CD4-positive, alpha-beta T cell (primary cell): ENCODE measurements around the gene ZNF143. TPM values are rescaled to one million over a fixed set of nuclear protein-coding genes. Genes with fewer than 3 reads are reported as not detected.

Experiments
- ATAC-seq: fragments of 200-7000 bp; cut with Tn5 transposase; one replicate; pipeline ENCODE4 v1.10.0; 2022; ENCODE audit warnings: mild to moderate bottlenecking; ENCODE audit not compliant: poor library complexity
- CTCF ChIA-PET: fragments of 350-600 bp; sonication (Branson Sonifier 250); formaldehyde crosslinking; loops from one replicate; lab custom pipeline; 2021; ENCODE audit warnings: antibody characterized with exemption, inconsistent platforms; lab: Charles Lee
- POLR2A ChIA-PET: fragments of 350-600 bp; sonication (Branson Sonifier 250); formaldehyde crosslinking; loops from one replicate; lab custom pipeline; 2021; ENCODE audit warnings: antibody characterized with exemption, inconsistent platforms; lab: Charles Lee
- DNase-seq, 14 experiments: peaks; one replicate each; pipeline ENCODE4 v3.0.0-alpha.2; 2013 to 2020; ENCODE audit warnings: mixed read lengths in 2 of 14
- H3K27ac ChIP-seq, 2 donors: one replicate each; pipeline versions ENCODE4 v1.5.1 to v1.7.0; 2013; ENCODE audit warnings: low read length in 2 of 2, low read depth in 1 of 2, mild to moderate bottlenecking in 1 of 2
- H3K27me3 ChIP-seq, 2 experiments: 1 replicate in 1 of 2; 2 replicates in 1 of 2; pipeline versions ENCODE4 v1.6.1 to v1.7.0; 2013; ENCODE audit warnings: low read length in 2 of 2, control low read depth in 1 of 2, mild to moderate bottlenecking in 1 of 2, moderate library complexity in 1 of 2; ENCODE audit not compliant: insufficient read depth in 2 of 2, control insufficient read depth in 1 of 2
- H3K36me3 ChIP-seq: one replicate; pipeline ENCODE4 v1.6.1; 2013; ENCODE audit warnings: low read length, control low read depth; ENCODE audit not compliant: insufficient read depth
- H3K4me1 ChIP-seq: one replicate; pipeline ENCODE4 v1.6.1; 2013; ENCODE audit warnings: low read length, control low read depth; ENCODE audit not compliant: insufficient read depth
- H3K4me3 ChIP-seq: one replicate; pipeline ENCODE4 v1.5.1; 2013; ENCODE audit warnings: mild to moderate bottlenecking, low read length, moderate library complexity
- H3K9me3 ChIP-seq, 2 experiments: 1 replicate in 1 of 2; 2 replicates in 1 of 2; pipeline versions ENCODE4 v1.6.1 to v1.7.0; 2013; ENCODE audit warnings: low read length in 2 of 2, mild to moderate bottlenecking in 2 of 2, control low read depth in 1 of 2, moderate library complexity in 1 of 2; ENCODE audit not compliant: control insufficient read depth in 1 of 2, insufficient read depth in 1 of 2
- H3K27ac Mint-ChIP-seq: one replicate; pipeline ENCODE4 v1.8.0; 2020; ENCODE audit warnings: mixed read lengths
- H3K27me3 Mint-ChIP-seq: one replicate; pipeline ENCODE4 v1.8.0; 2021; ENCODE audit warnings: mixed read lengths
- H3K36me3 Mint-ChIP-seq: one replicate; pipeline ENCODE4 v1.8.0; 2021; ENCODE audit warnings: low read depth, mixed read lengths
- H3K4me1 Mint-ChIP-seq: one replicate; pipeline ENCODE4 v1.8.0; 2021; ENCODE audit warnings: low read depth, mixed read lengths
- H3K4me3 Mint-ChIP-seq: one replicate; pipeline ENCODE4 v1.8.0; 2020; ENCODE audit warnings: mild to moderate bottlenecking, mixed read lengths
- H3K9me3 Mint-ChIP-seq: one replicate; pipeline ENCODE4 v1.8.0; 2020; ENCODE audit warnings: mixed read lengths
- intact Hi-C, 2 experiments: fragments of 100-400 bp; cut with DNase I in 1 of 2; cut with micrococcal nuclease in 1 of 2; formaldehyde crosslinking; loops; one replicate each; pipeline versions ENCODE4 v1.15.1 to v1.9.0; 2023 to 2025; cut with DNase I, micrococcal nuclease
- total RNA-seq, 174 experiments: library from RNA in 2 of 174; stranded (reverse) in 2 of 174; gene quantifications; one replicate each; pipeline ENCODE4 v1.2.3 and lab custom pipeline; 2021 to 2026
- TF ChIP-seq, protein P1 (sequence below): fragments of 200-600 bp; IDR thresholded peaks from one replicate; pipeline ENCODE4 v1.8.0; 2022; ENCODE audit warnings: antibody characterized with exemption, mild to moderate bottlenecking

ZNF143 gene
- total RNA-seq, 2 experiments from 2014 or later: 18.0 to 20.3 TPM

DNA sequence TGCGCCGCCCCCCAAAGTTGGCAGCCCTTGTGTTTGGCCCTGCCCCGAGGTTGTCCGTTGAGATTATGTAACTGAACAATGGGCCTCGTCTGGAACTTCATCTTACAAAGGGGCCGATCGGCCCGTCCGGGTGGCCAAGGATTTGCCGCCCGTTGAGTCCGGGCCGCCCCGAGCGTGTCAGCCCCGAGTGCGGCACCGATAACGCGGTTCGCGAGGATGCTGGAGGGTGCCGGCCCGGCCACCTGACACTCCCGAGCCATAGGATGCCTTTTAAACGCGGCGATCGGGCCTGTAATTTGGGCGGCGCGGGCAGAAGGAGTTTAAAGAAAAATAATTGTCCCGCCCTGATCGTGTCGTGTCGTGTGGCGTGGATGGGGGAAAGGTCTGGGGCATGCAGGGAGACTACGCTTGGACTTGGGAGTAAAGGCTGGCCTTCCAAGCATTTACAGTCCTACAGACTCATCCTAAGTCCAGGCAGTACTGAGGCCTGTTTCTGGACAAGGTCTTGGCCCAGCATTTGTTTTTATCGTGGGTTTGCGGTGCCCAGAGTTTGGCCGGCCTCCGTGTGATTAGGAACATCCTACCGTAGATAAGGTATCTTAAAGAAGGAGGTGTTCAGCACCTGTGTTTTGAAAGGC lies 113.9 kb downstream of the ZNF143 start:
- TF ChIP-seq, protein P1, sequence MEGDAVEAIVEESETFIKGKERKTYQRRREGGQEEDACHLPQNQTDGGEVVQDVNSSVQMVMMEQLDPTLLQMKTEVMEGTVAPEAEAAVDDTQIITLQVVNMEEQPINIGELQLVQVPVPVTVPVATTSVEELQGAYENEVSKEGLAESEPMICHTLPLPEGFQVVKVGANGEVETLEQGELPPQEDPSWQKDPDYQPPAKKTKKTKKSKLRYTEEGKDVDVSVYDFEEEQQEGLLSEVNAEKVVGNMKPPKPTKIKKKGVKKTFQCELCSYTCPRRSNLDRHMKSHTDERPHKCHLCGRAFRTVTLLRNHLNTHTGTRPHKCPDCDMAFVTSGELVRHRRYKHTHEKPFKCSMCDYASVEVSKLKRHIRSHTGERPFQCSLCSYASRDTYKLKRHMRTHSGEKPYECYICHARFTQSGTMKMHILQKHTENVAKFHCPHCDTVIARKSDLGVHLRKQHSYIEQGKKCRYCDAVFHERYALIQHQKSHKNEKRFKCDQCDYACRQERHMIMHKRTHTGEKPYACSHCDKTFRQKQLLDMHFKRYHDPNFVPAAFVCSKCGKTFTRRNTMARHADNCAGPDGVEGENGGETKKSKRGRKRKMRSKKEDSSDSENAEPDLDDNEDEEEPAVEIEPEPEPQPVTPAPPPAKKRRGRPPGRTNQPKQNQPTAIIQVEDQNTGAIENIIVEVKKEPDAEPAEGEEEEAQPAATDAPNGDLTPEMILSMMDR: no peak
- no peaks in the 10 kb centered on the region for H3K36me3 ChIP-seq
- no peaks in the 10 kb centered on the region for H3K27me3 ChIP-seq
- peaks cover 30% of the 10 kb centered on the region for H3K4me1 ChIP-seq
- H3K27me3 Mint-ChIP-seq: peaks cover 15% of the 10 kb centered on the region
- H3K27ac ChIP-seq: no peak overlapping the region
- POLR2A ChIA-PET: interaction anchor here (0.9 to 5.4 kb wide), 7 partner anchors 26 to 663 kb away, joined by 3 to 49 read pairs (median 7); partner anchors contain the start of gene ZNF143
- H3K36me3 Mint-ChIP-seq: no peaks in the 10 kb centered on the region
- no peak for ATAC-seq
- peaks cover 0 to 4% of the 10 kb centered on the region in 2 experiments for H3K9me3 ChIP-seq
- peak in 8 of 14 experiments; percentile 2 to 54 (median 30) for DNase-seq
- peak overlapping the region; percentile 96 for H3K4me3 ChIP-seq
- no peaks in the 10 kb centered on the region for H3K9me3 Mint-ChIP-seq
- peaks cover 37% of the 10 kb centered on the region for H3K4me1 Mint-ChIP-seq
- intact Hi-C loops: loop anchor here in 1 of 2 experiments (2.0 to 5.0 kb wide), 4 partner anchors 37 to 187 kb away; partner anchors contain the start of gene ZNF143
- peak overlapping the region; percentile 64 for H3K27ac Mint-ChIP-seq
- H3K4me3 Mint-ChIP-seq: peak overlapping the region; percentile 90
- CTCF ChIA-PET: interaction anchor here (1.7 to 4.2 kb wide), 3 partner anchors 39 to 40 kb away, joined by 15 to 44 read pairs (median 31); no protein-coding TSS in a partner anchor

DNA sequence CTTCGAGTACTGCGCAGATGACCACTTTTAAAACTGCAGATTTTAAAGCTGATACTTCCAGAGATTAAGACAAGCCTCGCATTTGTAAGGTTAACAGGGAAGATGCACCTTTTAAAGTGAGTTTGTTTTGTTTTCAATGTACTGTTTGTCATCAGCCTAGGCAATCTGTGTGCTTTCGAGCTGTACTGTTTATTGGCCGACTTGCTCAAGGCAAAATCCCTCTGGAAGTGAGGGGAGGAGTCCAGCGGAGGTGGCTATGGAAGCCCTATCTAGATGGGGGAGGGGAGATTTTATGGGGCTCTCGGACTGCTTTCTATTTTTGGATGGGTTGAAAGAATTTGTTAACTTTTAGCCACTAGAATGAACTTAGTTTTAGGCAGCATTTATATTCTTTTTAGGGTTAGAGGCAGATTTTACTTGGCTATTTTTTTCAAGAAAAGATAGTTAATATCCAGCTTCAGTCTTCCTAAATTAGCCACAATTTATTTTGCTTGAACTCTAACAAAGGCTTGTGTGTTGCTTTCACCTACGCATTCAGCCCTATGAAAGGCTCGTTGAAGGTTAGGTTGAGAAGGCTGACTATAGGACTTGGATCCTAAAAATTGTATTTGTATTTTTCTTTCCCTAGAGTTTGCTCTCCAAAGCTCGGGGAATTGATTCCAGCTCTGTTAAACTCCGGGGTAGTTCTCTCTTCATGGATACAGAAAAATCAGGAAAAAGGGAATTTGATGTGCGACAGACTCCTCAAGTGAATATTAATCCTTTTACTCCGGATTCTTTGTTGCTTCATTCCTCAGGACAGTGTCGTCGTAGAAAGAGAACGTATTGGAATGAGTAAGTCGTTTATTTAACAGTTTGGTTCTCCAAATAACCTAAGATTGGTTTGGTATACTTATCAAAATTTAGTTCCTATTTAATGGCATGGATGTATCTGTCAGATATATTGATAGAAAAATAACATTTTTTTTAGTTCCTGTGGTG lies 114.7 kb downstream of the ZNF143 start:
- Mint-ChIP-seq H3K9me3 (no peaks in the 10 kb centered on the region), H3K27ac (peak overlapping the region; percentile 64), H3K4me3 (peak overlapping the region; percentile 90), H3K36me3 (no peaks in the 10 kb centered on the region), H3K4me1 (peaks cover 34% of the 10 kb centered on the region), H3K27me3 (peaks cover 15% of the 10 kb centered on the region)
- peak in 4 of 14 experiments; percentile 8 to 42 (median 26) for DNase-seq
- H3K4me1 ChIP-seq: peaks cover 30% of the 10 kb centered on the region
- ChIA-PET CTCF (interaction anchor here (1.0 to 3.7 kb wide), 3 partner anchors 9 to 40 kb away, joined by 3 to 44 read pairs (median 15); no protein-coding TSS in a partner anchor), POLR2A (interaction anchor here (1.4 to 5.4 kb wide), 3 partner anchors 26 to 115 kb away, joined by 7 to 49 read pairs (median 18); partner anchors contain the start of gene ZNF143)
- no peaks in the 10 kb centered on the region for H3K27me3 ChIP-seq
- intact Hi-C loops: loop anchor here (2.0 kb wide), 2 partner anchors 37 to 41 kb away; no protein-coding TSS in a partner anchor
- no peaks in the 10 kb centered on the region for H3K36me3 ChIP-seq
- TF ChIP-seq, protein P1: no peak
- H3K4me3 ChIP-seq: peak overlapping the region; percentile 96
- peaks cover 0 to 4% of the 10 kb centered on the region in 2 experiments for H3K9me3 ChIP-seq
- ATAC-seq: no peak
- H3K27ac ChIP-seq: peak overlapping the region in 1 of 2 donors; percentile 16
